Dendritic cell treated with granulocyte-macrophage colony-stimulating factor and Interleukin-4, amounts not matched to agents 40 ng/mL and 50 ng/mL, for 4 days (primary cell): ENCODE results near the gene CHML.
"Not testable (repeated sequence)": the region's sequence is repeated elsewhere in the genome, so short reads cannot be mapped to it uniquely, and the experiment has no call there.

ENCODE experiments used
- H3K27ac Mint-ChIP-seq: one replicate; pipeline ENCODE4 v1.8.0; 2022; ENCODE audit warnings: mild to moderate bottlenecking, mixed read lengths
- H3K27me3 Mint-ChIP-seq: one replicate; pipeline ENCODE4 v1.8.0; 2022; ENCODE audit warnings: mild to moderate bottlenecking, mixed read lengths
- H3K36me3 Mint-ChIP-seq: one replicate; pipeline ENCODE4 v1.8.0; 2022; ENCODE audit warnings: low read depth, mixed read lengths
- H3K4me1 Mint-ChIP-seq: one replicate; pipeline ENCODE4 v1.8.0; 2022; ENCODE audit warnings: low read depth, mixed read lengths
- H3K4me3 Mint-ChIP-seq: one replicate; pipeline ENCODE4 v1.8.0; 2022; ENCODE audit warnings: mild to moderate bottlenecking, moderate library complexity, mixed read lengths
- H3K9me3 Mint-ChIP-seq: one replicate; pipeline ENCODE4 v1.8.0; 2022; ENCODE audit warnings: mixed read lengths
- intact Hi-C: fragments of 100-400 bp; cut with micrococcal nuclease; formaldehyde crosslinking; loops from one replicate; pipeline ENCODE4 v1.15.0; 2022

CHML gene

GRCh38 chr1:241659016-241659415, 18.8 kb upstream of the CHML start:
- H3K4me3 Mint-ChIP-seq, H3K27ac Mint-ChIP-seq, H3K27me3 Mint-ChIP-seq, H3K9me3 Mint-ChIP-seq, H3K4me1 Mint-ChIP-seq, intact Hi-C loops, H3K36me3 Mint-ChIP-seq: not testable (repeated sequence)

DNA sequence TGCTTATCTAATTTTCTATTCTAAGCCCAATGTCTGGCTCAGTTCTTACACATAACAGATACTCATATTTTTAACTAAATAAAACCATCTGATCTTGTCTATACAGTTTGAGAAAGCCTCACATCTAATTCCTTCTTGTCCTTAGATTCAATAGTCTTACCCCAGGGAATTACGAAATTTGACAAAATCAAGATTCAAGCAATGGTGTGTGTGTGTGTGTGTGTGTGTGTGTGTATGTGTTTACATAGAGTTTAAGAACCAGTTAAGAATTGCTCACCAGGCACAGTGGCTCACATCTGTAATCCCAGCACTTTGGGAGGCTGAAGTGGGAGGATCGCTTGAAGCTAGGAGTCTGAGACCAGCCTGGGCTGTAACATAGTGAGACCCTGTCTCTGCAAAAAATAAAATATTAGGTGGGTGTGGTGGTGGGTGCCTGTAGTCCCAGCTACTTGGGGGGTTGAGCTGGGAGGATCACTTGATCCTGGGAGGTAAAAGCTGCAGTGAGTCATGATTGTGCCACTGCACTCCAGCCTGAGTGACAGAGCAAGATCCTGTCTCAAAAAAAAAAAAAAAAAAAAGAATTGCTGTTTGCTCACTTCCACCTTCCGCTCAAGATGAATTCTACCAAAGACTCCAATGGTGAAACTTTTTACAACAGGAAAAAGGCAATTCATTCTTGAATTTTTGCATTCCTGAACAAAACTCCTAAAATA, 18.1 kb upstream of the CHML start:
- Mint-ChIP-seq H3K27me3 (peaks cover 3% of the 10 kb centered on the region), H3K36me3 (no peaks in the 10 kb centered on the region), H3K4me3 (no peak overlapping the region), H3K27ac (no peak overlapping the region), H3K4me1 (no peaks in the 10 kb centered on the region), H3K9me3 (no peaks in the 10 kb centered on the region)
- intact Hi-C loops: no loop called here

DNA sequence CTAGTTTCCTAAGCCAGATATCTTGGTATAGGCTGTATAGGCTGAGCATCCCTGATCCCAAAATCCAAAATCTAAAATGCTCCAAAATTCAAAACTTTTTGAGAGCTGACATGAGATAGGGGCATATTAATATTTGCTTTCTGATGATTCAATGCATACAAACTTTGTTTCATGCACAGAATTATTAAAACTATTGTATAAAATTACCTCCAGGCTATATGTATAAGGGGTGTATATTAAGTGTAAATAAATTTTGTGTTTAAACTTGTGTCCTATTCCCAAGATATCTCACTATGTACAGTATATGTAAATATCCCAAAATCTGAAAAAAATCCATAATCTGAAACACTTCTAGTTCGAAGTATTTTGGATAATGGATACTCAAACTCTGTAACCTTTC, 14.5 kb upstream of the CHML start:
- Mint-ChIP-seq H3K9me3 (no peaks in the 10 kb centered on the region), H3K36me3 (no peaks in the 10 kb centered on the region), H3K4me1 (no peaks in the 10 kb centered on the region), H3K27me3 (peaks cover 9% of the 10 kb centered on the region), H3K27ac (no peak overlapping the region), H3K4me3 (no peak overlapping the region)
- intact Hi-C loops: no loop called here

GRCh38 chr1:241654019-241654418, 13.8 kb upstream of the CHML start:
- Mint-ChIP-seq H3K4me1 (no peaks in the 10 kb centered on the region), H3K27ac (no peak overlapping the region), H3K36me3 (no peaks in the 10 kb centered on the region), H3K9me3 (no peaks in the 10 kb centered on the region), H3K4me3 (no peak overlapping the region), H3K27me3 (peaks cover 7% of the 10 kb centered on the region)
- intact Hi-C loops: no loop called here

DNA sequence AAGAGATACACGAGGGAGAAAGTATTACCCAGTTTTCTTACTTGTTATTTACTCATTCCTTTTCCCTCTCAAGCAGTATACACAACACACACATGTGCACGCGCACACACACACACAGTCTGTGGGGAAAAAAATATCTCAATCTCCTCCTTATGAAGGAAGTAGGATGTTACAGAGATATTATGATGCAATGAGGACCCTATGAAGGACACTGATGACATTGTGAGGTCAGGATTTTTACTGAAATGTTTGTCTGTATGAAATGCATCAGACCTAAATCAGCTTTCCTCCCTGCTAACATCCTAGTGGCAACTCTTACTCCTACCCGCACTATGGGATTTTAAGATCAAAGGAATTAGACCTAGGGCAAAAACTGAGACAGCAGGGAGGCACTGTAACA, 11.8 kb upstream of the CHML start, which contains the start of gene WDR64:
WDR64 (plus strand) TSS at position 270 of the 400 bp plus-strand sequence. CDS start 204 bp downstream, outside the sequence.
- Mint-ChIP-seq H3K27ac (no peak within 1 kb of the TSS), H3K36me3 (no peaks in the 10 kb centered on the region)

DNA sequence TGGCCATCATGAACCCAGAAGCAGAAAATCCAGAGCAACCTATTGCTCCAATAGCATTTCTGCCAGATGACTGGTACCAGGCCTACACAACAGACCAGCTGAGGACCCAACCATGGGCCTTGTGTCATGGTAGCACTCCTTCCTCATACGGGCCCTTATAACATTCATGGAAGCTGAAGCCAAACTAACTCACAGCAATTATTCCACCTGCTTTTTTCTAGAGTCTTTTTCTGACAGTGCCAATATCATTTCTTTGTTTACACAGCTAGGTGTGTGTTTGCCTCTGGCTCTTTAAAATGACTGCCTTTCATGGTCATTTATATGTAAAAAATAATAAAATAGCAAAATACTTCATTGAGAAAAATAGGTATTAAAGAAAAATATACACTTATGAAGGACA, 8.0 kb upstream of the CHML start:
- Mint-ChIP-seq H3K27ac (no peak overlapping the region), H3K4me3 (no peak overlapping the region), H3K4me1 (peaks cover 5% of the 10 kb centered on the region), H3K27me3 (peaks cover 6% of the 10 kb centered on the region), H3K9me3 (no peaks in the 10 kb centered on the region), H3K36me3 (no peaks in the 10 kb centered on the region)
- intact Hi-C loops: no loop called here

More for the DNA sequence above, 11.8 kb upstream of the CHML start, which contains the start of gene WDR64:
- H3K27me3 Mint-ChIP-seq: peaks cover 7% of the 10 kb centered on the region
- no peaks in the 10 kb centered on the region for H3K4me1 Mint-ChIP-seq
- intact Hi-C loops: no loop called here
- H3K9me3 Mint-ChIP-seq: no peaks in the 10 kb centered on the region
- no peak within 1 kb of the TSS for H3K4me3 Mint-ChIP-seq

GRCh38 chr1:241647658-241648057, 7.5 kb upstream of the CHML start:
- H3K4me3 Mint-ChIP-seq: no peak overlapping the region
- H3K9me3 Mint-ChIP-seq: no peaks in the 10 kb centered on the region
- no peaks in the 10 kb centered on the region for H3K36me3 Mint-ChIP-seq
- H3K27me3 Mint-ChIP-seq: peaks cover 6% of the 10 kb centered on the region
- peaks cover 5% of the 10 kb centered on the region for H3K4me1 Mint-ChIP-seq
- no peak overlapping the region for H3K27ac Mint-ChIP-seq
- intact Hi-C loops: no loop called here

DNA sequence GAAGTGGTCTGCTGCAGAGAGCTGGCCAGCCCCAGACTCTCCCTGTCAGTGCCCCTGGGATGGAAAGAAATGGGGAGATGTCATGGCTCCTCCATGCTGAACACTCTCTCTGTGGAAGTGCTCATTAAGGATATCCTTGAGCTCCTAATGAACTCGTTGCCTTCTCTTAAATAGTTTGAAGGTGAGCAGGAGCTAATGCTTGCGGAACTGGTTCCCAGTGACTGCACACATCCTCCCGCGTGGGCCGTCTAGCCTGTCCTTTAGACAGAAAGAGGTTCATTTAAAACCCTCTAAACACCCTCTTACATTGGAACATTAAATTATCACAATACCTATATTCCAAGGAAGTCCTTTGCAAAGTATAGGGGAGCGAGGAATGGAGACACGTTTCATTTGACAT, 6.0 kb upstream of the CHML start:
- H3K27ac Mint-ChIP-seq: no peak overlapping the region
- intact Hi-C loops: no loop called here
- H3K27me3 Mint-ChIP-seq: peaks cover 6% of the 10 kb centered on the region
- H3K9me3 Mint-ChIP-seq: no peaks in the 10 kb centered on the region
- no peaks in the 10 kb centered on the region for H3K36me3 Mint-ChIP-seq
- peaks cover 5% of the 10 kb centered on the region for H3K4me1 Mint-ChIP-seq
- no peak overlapping the region for H3K4me3 Mint-ChIP-seq

DNA sequence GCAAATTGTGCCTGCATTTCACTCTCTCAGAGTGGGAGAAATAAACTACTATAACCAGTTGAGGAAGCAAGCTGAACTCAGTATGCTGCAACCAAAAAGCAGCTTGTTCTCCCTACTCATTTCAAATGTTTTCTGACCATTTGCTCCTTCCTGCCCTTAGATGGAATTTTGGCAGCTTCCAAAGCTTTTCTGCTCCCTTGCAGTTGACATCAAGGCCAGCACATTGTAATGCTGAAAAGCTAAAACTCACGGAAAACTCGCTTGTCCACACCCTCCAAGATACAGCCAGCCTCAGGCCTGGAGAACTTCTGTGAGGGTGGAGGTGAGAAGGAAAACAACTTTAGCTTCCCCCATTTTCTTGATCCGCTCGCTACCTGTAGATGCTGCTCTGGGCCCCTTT, 5.0 kb upstream of the CHML start:
- Mint-ChIP-seq H3K4me1 (peaks cover 11% of the 10 kb centered on the region), H3K27me3 (peaks cover 2% of the 10 kb centered on the region), H3K36me3 (no peaks in the 10 kb centered on the region), H3K9me3 (no peaks in the 10 kb centered on the region), H3K27ac (no peak overlapping the region), H3K4me3 (no peak overlapping the region)
- intact Hi-C loops: no loop called here

DNA sequence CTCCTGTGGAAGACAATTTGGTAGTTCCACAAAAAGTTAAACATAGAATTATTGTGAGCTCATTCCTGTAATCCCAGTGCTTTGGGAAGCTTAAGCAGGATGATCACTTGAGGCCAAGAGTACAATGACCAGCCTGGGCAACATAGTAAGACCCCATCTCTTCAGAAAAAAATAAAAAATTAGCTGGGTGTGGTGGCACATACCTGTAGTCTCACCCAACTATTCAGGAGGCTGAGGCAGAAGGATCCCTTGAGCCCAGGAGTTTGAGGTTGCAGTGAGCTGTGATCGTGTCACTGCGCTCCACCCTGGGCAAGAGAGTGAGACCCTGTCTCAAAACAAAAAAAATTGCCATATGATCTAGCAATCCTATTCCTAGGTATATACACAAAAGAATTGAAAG, 4.1 kb upstream of the CHML start:
- intact Hi-C loops: no loop called here

DNA sequence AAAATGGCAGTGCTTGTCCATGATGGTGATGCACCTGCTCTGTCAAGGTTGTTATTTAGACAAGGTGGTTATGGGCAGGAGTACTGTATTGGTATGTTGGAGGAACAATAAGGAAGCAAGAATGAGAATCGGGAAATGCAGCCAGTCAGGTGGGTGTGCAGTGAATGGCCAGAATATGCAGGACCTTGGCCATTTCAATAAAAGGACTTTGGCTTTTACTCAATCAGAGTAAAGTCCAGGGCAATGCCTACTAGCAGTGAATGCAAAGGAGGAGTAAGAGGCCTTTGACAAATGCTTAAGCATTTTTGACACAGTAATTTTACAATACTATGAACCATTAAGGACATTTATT, 2.4 kb upstream of the CHML start:
- Mint-ChIP-seq H3K36me3 (peaks cover 8% of the 10 kb centered on the region), H3K27me3 (no peaks in the 10 kb centered on the region), H3K4me3 (no peak overlapping the region), H3K27ac (no peak overlapping the region), H3K4me1 (peaks cover 25% of the 10 kb centered on the region), H3K9me3 (no peaks in the 10 kb centered on the region)
- intact Hi-C loops: no loop called here

More for the DNA sequence above, 4.1 kb upstream of the CHML start:
- H3K36me3 Mint-ChIP-seq: peaks cover 6% of the 10 kb centered on the region
- H3K9me3 Mint-ChIP-seq: no peaks in the 10 kb centered on the region
- H3K27ac Mint-ChIP-seq: no peak overlapping the region
- H3K27me3 Mint-ChIP-seq: no peaks in the 10 kb centered on the region
- no peak overlapping the region for H3K4me3 Mint-ChIP-seq
- peaks cover 11% of the 10 kb centered on the region for H3K4me1 Mint-ChIP-seq

GRCh38 chr1:241641773-241642592, 1.8 kb upstream of the CHML start:
- H3K4me3 Mint-ChIP-seq: no peak overlapping the region

DNA sequence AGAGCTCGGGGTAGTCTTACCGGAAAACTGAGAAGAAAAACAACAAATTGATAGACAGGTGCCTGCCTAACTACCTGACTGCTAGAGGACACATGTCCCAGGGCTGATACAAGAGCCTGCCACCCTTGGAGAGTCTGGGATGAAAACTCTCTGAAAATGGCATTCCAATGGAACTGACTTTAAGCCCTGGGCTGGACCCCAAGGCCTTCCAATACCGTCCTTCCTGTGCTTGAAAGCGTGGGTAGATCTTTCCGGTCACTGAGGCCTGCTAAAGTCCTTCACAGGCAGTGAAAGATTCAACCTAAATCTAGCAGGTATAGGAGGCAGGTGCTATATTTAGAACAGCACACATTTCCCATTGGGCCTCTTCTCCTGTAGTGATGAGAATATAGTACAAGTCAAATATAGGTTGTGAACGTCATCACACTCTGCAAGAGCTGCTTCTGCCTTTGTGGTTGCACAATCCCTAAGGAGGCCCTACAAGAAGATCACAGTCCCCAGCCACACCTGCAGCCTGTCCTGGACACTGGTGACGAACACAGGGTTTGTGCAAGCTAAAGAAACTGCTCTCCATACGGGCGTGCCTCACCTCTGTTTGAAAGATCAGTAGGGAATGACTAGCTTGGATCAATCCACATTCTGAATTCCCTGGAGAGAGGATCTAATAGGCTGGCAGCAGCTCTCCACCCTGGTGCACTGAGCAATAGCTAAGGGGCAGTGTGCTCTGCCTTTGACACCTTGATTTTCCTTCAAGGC, 876 bp upstream of the CHML start:
- H3K27me3 Mint-ChIP-seq: no peaks in the 10 kb centered on the region
- peak overlapping the region; percentile 92 for H3K27ac Mint-ChIP-seq
- H3K36me3 Mint-ChIP-seq: peaks cover 8% of the 10 kb centered on the region
- no peaks in the 10 kb centered on the region for H3K9me3 Mint-ChIP-seq
- intact Hi-C loops: loop anchor here (1.0 kb wide), 1 partner anchor 206 kb away; no protein-coding TSS in a partner anchor
- H3K4me3 Mint-ChIP-seq: peak overlapping the region; percentile 93
- peaks cover 30% of the 10 kb centered on the region for H3K4me1 Mint-ChIP-seq

More at GRCh38 chr1:241641773-241642592, 1.8 kb upstream of the CHML start:
- peaks cover 30% of the 10 kb centered on the region for H3K4me1 Mint-ChIP-seq
- H3K27ac Mint-ChIP-seq: no peak overlapping the region
- H3K27me3 Mint-ChIP-seq: no peaks in the 10 kb centered on the region
- H3K9me3 Mint-ChIP-seq: no peaks in the 10 kb centered on the region
- peaks cover 8% of the 10 kb centered on the region for H3K36me3 Mint-ChIP-seq
- intact Hi-C loops: no loop called here

DNA sequence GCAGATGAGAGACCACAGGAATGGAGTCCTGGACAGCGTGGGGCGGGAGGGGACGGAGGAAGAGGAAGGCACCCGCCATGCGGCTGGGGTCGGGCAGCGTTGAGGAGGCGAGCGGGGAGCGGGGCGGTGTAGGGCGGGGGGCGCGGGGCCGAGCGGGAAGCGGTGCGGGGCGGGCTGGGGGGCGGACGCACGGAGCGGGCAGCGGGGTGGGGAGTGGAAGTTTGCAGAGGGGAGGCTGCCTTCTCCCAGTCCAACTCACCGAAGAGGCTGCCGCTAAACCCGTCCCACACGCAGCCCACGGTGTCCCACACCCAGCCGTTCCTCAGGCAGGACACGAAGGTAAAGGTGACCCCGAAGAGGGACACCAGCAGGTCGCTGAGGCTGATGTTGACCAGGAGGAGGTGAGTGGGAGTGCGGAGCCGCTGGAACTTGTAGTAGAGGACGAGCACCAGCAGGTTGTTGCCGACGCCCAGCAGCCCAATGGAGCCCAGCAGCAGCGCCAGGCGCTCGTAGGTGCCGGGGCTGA, 483 bp downstream of the CHML start:
- Mint-ChIP-seq H3K4me1 (peaks cover 39% of the 10 kb centered on the region), H3K27me3 (no peaks in the 10 kb centered on the region)

More for the DNA sequence above, 483 bp downstream of the CHML start:
- peak overlapping the region; percentile 93 for H3K4me3 Mint-ChIP-seq
- intact Hi-C loops: loop anchor here (1.0 kb wide), 1 partner anchor 208 kb away; no protein-coding TSS in a partner anchor
- H3K9me3 Mint-ChIP-seq: no peaks in the 10 kb centered on the region
- peaks cover 19% of the 10 kb centered on the region for H3K36me3 Mint-ChIP-seq
- H3K27ac Mint-ChIP-seq: peak overlapping the region; percentile 92
